GM19025 (cell line): Measurements from ENCODE around the gene WFIKKN2.

Source experiments
- ATAC-seq: cut with Tn5 transposase; IDR thresholded peaks from one replicate; pipeline ENCODE4 v1.9.1; 2021; ENCODE audit warnings: mild to moderate bottlenecking, low read depth, moderate library complexity; ENCODE audit not compliant: unreplicated experiment

The WFIKKN2 gene

DNA sequence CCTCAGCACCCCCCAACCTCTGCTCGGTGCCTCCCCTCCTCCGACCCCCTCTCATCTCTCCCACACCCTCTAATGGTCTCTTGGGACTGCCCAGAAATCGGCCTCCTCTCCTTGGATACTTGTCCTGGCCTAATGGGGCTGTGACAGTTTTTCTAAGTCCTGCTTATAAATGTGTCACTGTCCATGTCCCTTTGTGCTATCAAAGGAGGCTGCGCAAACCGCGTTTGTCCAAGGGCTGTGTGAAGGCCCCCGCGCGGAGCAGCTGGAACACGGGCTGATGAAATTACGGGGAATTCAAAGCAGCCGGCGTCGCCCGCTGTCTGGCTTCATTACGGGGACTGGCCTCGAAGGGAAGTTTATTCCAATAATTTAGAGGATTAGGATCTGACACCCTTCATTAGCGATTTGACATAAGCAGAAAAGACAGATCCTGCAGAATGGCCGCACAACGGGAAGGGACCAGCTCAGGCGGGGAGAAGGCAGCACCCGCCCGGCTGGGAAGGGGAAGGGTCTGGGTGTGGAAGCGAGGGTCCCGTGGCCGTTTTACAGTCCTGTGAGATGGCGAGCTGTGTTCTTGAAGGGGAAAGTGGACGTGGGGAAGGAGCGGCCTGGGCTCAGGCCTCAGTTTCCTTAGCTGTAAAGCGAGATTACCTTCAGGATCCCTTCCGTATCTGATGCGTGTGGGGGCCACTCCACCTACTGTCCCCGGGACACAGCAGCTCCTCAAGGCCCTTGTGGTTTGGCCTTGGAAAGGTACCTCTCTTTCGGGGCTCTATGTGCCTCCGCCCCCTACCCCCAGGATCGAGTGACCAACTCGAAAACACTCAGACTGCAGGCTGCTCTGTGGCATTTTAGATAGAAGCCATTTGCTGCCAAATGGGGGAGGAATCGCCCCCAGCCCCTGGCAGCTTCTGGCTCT lies 1.6 kb upstream of the WFIKKN2 start:
- ATAC-seq, result no peak

DNA sequence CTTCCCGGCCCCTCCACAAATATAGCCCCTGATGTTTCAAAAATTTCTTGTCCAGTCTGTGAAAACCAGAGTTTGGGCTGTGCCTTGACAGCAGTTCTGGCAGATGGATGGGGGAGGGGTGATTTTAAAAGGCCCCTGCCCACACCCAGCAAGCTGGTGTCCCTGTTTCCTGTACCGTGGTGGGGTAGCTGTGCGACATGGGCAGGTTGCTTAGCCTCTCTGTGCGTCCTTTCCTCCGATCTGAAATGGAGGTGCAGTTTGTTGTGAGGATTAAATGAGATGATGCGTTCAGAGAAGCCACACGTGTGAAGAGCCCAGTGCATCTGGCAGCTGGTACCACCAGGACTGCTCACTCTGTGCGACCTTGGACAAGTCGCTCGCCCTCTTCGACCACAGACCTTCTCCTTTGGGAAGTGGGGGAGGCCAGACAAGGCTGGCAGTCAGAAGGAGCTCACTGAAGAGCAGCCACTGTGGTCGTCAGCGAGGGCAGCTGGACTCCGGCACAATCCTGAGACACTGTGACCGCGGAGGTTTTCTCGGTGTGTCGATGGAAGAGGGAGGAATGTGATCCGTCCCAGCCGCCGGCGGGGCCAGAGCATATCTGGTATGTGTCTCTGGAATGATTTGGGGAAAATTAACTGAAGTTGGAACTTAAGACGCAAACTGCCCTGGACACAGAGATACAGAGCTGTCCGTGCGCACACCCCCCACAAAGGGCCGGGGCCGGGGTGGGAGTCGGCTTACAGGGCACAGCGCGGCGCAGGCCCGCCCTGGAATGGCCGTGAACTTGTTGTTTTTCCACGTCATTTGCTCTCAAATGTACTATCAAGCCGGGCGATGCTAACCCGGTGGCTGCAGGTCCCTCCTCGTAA lies 721 bp upstream of the WFIKKN2 start:
- ATAC-seq, result no peak

DNA sequence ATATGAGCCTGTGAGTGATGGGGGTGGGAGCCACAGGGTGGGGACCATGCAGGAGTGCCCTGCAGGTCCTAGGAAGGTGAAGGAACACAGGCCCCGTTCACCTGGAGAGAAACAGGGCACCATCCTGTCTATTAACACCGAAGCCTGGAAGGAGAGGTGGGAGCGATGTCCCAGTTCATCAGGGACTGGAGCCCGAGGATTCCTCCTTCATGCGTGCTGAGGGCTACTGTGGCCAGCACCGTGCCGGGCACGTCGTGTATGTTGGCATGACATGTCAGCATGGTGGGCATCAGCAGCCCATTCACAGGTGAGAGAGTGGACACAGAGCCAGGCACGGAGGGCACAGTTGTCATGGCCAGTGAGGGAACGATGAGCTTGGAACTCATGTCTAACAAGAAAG lies 1.4 kb downstream of the WFIKKN2 start:
- no peak for ATAC-seq

DNA sequence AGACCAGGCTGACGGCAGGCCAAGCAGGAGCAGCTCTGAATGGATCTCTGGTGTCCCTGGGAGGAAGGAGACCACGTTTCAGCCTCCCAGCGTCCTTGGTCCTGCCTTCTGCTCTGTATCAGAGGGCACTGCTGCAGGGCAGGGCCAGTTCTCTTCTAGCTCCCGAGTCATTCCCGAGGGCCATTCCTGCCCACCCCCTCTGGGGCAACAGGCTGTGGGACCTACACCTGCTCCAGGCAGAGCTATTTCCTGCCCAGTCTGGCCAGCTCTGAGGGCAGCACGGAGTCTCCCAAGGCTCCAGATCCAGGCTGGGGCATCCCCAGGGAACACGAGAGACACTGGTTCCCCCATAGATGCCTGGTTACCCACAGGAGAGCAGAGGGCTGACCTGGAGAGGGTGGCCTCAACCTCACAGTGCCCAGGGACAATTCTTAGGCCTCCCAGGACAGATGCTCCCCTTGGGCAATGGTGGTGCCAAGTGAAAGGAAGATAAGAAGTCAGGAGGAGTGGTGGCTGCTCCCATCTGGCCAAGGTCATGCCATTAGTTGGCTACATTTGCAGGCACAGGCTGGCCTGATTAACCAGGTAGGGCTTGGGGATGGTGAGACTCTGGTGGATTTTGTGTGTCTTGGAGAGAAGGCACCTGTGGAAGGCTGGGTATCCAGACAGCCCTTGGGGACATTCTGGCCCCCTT lies 2.0 kb downstream of the WFIKKN2 start:
- ATAC-seq, result no peak

DNA sequence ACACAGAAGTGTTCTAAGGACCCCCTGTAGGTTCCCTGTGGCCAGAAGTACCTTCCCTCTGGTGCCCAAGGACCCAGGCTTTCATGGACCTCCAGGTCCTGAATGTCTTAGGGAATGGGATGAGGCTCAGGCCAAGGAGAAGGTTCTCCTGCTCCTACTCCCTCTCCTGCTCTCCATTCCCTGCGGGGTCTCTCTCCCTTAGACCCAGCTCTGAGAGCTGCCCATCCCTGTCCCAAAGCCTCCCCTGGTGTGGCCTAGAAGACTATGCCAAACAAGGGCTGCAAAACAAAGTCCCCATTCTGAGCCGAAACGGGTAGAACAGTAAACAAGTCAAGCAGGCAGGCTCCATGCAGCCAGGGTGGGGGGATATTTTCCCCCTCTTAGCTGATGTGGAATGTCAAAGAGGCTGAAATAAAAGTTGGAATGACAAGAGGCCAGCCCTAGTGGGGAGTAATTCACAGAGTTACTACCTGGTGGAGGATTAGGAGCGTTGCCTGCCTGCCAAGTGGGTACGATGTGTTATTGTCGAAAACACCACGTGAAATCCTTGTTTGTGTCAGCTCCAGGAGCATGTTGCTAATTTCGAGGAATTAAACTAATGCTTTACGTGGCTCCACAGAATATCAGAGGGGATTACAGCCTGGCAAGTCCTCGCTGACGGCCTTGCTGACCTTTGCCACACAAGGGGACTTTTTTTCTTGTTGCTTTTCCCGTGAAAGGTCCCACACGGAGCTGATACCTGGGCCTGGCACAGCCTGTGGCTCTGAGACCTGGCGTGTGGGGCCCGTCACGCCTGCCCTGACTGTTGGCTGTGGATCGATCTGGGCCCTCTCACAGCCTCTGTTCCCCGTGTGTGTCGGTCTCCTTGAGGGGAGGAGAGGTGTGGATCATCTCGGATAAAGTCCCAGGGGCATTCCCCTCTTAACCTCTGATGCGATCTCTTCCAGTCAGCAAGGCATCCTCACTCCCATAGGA lies 2.9 kb downstream of the WFIKKN2 start:
- ATAC-seq, result no peak

DNA sequence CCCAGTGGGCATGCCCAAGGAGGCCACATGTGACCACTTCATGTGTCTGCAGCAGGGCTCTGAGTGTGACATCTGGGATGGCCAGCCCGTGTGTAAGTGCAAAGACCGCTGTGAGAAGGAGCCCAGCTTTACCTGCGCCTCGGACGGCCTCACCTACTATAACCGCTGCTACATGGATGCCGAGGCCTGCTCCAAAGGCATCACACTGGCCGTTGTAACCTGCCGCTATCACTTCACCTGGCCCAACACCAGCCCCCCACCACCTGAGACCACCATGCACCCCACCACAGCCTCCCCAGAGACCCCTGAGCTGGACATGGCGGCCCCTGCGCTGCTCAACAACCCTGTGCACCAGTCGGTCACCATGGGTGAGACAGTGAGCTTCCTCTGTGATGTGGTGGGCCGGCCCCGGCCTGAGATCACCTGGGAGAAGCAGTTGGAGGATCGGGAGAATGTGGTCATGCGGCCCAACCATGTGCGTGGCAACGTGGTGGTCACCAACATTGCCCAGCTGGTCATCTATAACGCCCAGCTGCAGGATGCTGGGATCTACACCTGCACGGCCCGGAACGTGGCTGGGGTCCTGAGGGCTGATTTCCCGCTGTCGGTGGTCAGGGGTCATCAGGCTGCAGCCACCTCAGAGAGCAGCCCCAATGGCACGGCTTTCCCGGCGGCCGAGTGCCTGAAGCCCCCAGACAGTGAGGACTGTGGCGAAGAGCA lies 4.4 kb downstream of the WFIKKN2 start:
- ATAC-seq, result no peak

DNA sequence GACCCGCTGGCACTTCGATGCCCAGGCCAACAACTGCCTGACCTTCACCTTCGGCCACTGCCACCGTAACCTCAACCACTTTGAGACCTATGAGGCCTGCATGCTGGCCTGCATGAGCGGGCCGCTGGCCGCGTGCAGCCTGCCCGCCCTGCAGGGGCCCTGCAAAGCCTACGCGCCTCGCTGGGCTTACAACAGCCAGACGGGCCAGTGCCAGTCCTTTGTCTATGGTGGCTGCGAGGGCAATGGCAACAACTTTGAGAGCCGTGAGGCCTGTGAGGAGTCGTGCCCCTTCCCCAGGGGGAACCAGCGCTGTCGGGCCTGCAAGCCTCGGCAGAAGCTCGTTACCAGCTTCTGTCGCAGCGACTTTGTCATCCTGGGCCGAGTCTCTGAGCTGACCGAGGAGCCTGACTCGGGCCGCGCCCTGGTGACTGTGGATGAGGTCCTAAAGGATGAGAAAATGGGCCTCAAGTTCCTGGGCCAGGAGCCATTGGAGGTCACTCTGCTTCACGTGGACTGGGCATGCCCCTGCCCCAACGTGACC lies 5.0 kb downstream of the WFIKKN2 start:
- no peak for ATAC-seq

DNA sequence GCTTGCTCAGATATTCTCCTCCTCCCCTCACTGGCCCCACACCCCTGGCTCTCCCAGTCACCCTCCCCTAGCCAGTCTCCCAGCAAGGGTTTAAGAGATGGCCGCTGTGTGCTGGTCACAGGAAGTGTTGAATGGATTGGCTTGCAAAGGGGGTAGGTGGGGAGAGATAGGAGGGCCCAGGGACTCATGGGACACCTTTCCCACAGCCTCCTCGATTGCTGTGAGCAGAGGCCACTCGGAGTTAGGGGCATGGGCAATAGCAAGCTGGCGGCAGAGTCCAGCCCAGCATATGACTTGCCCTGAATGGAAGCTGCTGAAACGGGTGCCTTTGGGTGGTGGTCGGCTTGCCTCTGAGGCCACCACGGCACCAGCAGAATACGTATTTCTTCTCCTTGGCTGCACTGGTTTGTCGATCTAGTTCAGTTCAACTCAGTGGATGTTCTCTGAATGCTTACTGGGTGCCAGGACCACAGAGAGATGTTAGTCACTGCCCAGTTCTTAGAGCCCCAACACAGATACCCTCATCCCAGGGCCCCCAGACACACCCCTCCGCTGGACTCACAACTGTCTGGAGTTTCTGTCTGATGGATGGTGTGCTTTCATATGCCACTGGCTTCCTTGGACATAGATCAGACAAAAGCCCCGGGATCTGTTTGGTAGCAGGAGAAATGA lies 6.0 kb downstream of the WFIKKN2 start:
- ATAC-seq, result no peak

DNA sequence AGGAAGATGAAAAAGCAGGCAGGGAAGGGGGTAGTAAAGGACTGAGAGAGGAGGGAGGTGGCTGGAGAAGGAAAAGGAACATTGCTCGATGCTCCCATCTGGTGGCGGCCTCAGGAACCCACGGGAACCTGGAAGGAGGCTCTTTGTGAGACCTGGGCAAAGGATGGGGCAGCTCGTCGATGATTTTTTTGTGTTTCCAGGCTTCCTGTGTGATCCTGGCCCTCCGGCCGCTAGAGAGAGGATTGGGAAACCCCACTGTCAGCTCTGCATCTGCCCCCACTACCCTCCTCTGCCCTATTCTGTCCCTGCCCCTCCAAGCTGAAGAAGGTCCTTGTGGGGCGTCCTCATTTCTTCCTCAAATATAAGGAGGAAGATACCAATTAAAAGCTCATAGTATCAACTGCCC lies 6.6 kb downstream of the WFIKKN2 start:
- no peak for ATAC-seq

DNA sequence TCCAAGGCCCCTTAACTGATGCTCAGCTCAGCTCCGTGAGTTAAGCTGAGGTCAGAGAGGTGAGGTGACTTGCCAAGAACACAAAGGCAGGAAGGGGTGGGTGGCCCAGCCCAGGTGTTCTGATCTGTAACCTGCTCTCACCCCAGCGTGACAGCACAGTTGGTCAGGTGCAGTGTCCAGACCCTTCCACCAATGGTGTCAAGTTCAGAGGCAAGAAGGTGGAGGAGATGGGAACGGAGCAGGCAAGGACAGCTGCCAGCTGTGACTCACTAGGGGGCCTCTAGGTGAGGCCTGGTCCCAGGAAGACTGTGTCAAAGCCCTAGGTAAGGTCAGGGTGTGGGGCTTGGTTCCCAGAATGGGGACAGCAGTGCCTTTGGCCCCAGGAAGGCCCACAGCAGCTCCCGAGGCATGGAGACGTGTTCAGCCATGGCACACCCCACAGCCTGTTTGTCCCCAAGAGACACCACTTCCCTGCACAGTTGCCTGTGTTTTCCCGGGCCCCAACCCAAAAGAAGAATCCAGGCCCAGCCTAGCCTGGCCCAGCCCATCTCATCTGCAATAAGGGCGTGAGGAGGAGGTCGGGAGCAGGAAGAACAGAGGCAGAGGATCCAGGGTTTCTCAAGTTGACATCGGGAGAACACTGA lies 7.2 kb downstream of the WFIKKN2 start:
- ATAC-seq, result no peak

DNA sequence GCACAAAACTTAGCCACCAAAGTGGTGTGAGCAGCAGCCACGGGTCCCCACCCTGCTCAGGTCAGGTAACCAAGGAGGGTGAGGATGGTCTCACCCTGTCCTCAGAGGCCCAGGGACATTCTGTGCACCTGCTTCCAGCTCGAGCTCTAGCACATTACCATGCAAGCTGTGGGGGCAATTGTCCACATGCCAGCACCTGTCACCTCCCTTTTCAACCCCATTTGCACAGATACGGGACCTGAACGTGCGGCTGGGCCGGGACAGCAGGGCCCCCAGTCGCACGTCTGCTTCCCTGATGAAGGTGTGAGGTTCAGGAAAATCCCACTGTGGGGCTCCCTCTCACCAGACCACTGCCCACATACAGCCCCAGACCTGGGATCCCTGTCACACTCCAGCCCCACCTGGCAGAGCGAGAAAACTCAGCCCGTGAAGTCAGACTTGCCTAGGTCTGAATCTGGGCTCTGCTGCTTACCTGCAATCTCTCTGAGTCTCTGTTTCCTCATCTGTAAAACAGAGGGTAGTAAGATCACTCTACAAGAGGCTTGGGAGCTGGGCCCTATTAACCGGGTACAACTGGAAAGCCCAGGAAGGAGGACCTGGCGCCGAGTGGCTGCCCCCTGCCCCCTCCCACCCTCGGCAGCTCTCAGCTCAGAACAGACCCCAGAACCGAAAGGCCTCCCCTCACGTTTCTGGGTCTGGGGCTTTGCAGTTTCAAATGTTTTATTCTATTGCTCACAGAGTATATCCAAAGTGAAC lies 7.9 kb downstream of the WFIKKN2 start:
- ATAC-seq, result no peak

DNA sequence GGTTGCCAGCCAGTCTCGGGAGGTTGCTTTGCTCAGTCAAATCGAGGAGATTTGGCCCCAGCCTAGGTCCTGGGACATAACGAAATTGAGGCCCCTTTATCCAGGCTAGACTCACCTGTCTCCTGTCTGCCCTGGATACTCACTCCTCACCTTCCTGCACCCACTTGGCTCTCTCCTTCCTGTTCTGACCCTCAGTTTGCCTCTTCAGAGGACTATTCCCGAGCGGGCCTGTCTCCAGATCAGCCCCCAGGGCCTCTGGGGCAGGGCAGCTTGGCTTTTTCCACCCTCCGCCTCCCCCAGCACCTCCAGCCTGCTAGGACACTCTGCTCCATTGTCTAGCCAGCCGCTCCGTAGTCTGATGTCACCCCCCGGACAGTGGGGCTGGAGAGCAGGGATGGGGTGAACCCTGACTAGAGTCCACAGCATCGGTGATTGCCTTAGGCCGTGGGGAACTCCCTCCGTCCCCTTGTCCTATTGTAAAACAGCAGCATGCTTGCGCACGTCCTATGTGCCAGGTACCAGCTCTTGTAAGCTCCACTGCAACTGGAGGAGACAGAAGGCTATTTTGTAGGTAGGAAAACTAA lies 8.8 kb downstream of the WFIKKN2 start:
- no peak for ATAC-seq

DNA sequence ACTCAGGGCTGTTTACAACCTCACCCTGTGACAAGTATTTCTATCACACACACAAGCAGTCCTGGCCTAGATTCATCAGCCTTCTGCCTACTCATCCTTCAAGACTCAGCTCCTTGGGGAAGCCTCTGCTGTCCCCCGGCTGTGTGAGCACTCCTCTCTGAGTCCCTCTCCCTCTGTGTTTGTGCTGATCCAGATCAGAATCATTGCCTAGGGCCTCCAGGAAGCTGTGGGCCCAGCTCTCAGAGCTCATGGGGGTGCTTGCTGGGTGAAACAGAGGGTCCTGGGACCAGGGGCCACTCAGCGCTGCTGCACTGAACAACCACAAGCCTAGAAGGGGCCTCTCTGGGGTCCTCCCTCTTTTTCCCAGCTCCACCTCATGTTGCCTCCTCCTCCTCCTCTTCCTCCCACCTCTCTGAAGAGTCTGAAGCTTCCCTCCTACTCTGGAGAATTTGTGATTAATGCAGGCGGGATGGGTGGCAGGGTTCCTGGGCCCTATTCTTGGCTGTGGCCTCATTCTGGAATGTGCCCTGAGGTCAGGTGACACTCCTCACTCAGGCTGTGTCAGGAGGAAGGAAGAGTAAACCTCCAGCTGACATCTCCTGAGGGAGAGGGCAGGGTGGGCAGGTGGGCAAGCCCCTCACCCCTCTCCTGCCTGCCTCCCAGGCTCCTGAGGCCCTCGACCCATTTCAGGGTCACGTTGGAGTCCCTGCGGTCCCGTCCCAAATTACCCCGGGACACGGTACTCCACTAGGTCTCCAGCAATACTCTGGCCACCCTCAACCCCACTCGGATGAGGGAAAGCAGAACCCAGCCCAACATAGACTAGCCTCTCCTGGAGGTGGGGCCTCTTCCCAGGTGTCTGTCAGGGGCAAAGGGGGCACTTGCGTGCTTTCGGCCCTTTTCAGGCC lies 10.1 kb downstream of the WFIKKN2 start:
- ATAC-seq, result no peak

DNA sequence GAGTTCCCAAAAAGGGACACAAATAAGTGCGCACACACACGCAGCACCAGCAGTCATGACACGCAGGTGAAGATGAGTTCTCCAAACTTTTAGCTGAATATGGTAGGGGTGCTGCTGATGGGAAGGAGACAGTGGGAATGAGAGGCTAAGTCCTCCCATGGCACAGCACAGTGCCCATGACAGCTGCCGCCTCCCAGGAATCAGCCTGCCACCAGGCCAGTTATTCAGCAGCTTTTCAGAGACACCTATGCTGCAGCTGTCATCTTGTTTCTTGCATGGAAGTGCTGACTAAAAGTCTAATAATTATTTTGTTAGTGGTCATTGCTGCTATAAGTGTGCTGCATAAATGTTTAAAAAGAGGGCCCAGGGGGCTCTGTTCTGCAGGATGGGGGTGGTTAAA lies 12.2 kb downstream of the WFIKKN2 start:
- no peak for ATAC-seq

DNA sequence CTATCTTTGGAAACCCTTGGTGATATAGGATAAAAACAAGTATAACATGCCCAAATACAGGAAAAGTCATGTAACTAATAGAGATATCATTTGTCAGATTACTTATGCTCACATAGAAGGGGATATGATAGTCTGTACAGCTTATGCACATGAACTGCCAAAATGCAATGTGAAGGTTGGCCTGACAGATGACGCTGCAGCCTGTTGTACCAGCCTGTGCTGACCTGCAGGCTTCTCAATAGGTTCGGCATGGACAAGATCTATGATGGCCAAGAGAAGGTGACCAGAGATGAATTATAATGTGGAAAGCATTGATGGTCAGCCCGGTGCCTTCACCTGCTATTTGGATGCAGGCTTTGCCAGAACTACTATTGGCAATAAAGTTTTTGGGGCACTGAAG lies 12.7 kb downstream of the WFIKKN2 start:
- no peak for ATAC-seq

DNA sequence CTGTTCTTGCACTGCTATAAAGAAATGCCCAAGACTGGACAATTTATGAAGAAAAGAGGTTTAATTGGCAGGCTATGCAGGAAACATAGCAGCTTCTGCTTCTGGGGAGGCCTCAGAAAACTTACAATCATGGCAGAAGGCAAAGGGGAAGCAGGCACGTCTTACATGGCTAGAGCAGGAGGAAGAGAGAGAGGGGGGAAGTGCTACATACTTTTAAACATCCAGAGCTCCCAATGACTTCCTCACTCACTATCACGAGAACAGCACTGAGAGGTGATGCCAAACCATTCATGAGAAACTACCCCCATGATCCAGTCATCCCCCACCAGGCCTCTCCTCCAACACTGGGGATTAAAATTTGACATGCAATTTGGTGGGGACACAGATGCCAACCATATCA lies 13.3 kb downstream of the WFIKKN2 start:
- ATAC-seq, result no peak
